ENCODE data around the gene ELOVL1.

ELOVL1 gene

GRCh38 chr1:43322506-43322905 is 45.3 kb downstream of the ELOVL1 start:
- no peak for DNase-seq

GRCh38 chr1:43321331-43321891 is 46.4 kb downstream of the ELOVL1 start:
- no peak for DNase-seq

GRCh38 chr1:43319766-43320165 is 48.0 kb downstream of the ELOVL1 start:
- DNase-seq = no peak

- no peak for DNase-seq
Observed at GRCh38 chr1:43319288-43319687, 48.5 kb downstream of the ELOVL1 start.

GRCh38 chr1:43318831-43319230 is 49.0 kb downstream of the ELOVL1 start:
- no peak for DNase-seq

GRCh38 chr1:43317817-43318471 is 49.9 kb downstream of the ELOVL1 start:
- no peak for DNase-seq

GRCh38 chr1:43316738-43317520 is 50.9 kb downstream of the ELOVL1 start:
- DNase-seq = no peak

GRCh38 chr1:43315963-43316737 is 51.7 kb downstream of the ELOVL1 start:
- no peak for DNase-seq

- DNase-seq = no peak
Observed at GRCh38 chr1:43315481-43315880, 52.3 kb downstream of the ELOVL1 start.

GRCh38 chr1:43314233-43314632 is 53.6 kb downstream of the ELOVL1 start:
- no peak for DNase-seq

- DNase-seq = no peak
Observed at GRCh38 chr1:43313771-43314170, 54.0 kb downstream of the ELOVL1 start.
